Measurements from ENCODE around the gene PPOX.

Gene PPOX

GRCh38 chr1:161165742-161166668, at the start of gene PPOX:
TSS of gene PPOX (plus strand) at chr1:161166426. CDS start at chr1:161166848, 422 bp downstream.
- DNase-seq (ENCODE audit: low read depth), result peak; percentile 90

GRCh38 chr1:161117759-161118581, 48.3 kb upstream of the PPOX start, which contains the start of the genes NIT1 and PFDN2:
TSS of gene NIT1 (plus strand) at chr1:161118105. CDS start at chr1:161118177, 72 bp downstream.
TSS of gene PFDN2 (minus strand) at chr1:161118037. CDS start at chr1:161118026, 11 bp downstream.
- DNase-seq (ENCODE audit: low read depth), result peak; percentile 48

- no peak for DNase-seq (ENCODE audit: low read depth)
These were observed 46.9 kb upstream of the PPOX start for GRCh38 chr1:161119092-161119903.

- DNase-seq (ENCODE audit: low read depth), result no peak
These were observed 45.1 kb upstream of the PPOX start for GRCh38 chr1:161121042-161121650.

- DNase-seq (ENCODE audit: low read depth), result no peak
These were observed 44.4 kb upstream of the PPOX start for GRCh38 chr1:161121834-161122233.

GRCh38 chr1:161122967-161123366, 43.3 kb upstream of the PPOX start:
- no peak for DNase-seq (ENCODE audit: low read depth)

GRCh38 chr1:161127649-161128048, 38.6 kb upstream of the PPOX start:
- no peak for DNase-seq (ENCODE audit: low read depth)

- DNase-seq (ENCODE audit: low read depth), result no peak
These were observed 37.4 kb upstream of the PPOX start for GRCh38 chr1:161128591-161129420.

GRCh38 chr1:161130266-161130665, 36.0 kb upstream of the PPOX start:
- DNase-seq (ENCODE audit: low read depth), result no peak

- no peak for DNase-seq (ENCODE audit: low read depth)
These were observed 34.5 kb upstream of the PPOX start for GRCh38 chr1:161131523-161132409.

- DNase-seq (ENCODE audit: low read depth), result peak; percentile 93
These were observed 33.6 kb upstream of the PPOX start, which contains the start of gene DEDD for GRCh38 chr1:161132410-161133219. TSS of gene DEDD (minus strand) at chr1:161132667. CDS start at chr1:161124462, 8,205 bp downstream.

GRCh38 chr1:161133220-161133740, 32.9 kb upstream of the PPOX start:
- no peak for DNase-seq (ENCODE audit: low read depth)

GRCh38 chr1:161137881-161138280, 28.3 kb upstream of the PPOX start:
- no peak for DNase-seq (ENCODE audit: low read depth)

- no peak for DNase-seq (ENCODE audit: low read depth)
These were observed 27.8 kb upstream of the PPOX start for GRCh38 chr1:161138431-161138830.

- DNase-seq (ENCODE audit: low read depth), result no peak
These were observed 26.5 kb upstream of the PPOX start for GRCh38 chr1:161139766-161140165.

- DNase-seq (ENCODE audit: low read depth), result no peak
These were observed 25.3 kb upstream of the PPOX start for GRCh38 chr1:161140755-161141400.

- DNase-seq (ENCODE audit: low read depth), result no peak
These were observed 20.4 kb upstream of the PPOX start for GRCh38 chr1:161145832-161146231.

- no peak for DNase-seq (ENCODE audit: low read depth)
These were observed 13.1 kb upstream of the PPOX start for GRCh38 chr1:161153176-161153575.

All from HS-27A (cell line).